Bronchial epithelial cell (primary cell): ENCODE results near the gene AGMO. TPM values are rescaled to one million over a fixed set of nuclear protein-coding genes. Genes with fewer than 3 reads are reported as not detected.

Source experiments
- DNase-seq: peaks from one replicate; pipeline ENCODE4 v3.0.0-alpha.2; 2010; ENCODE audit warnings: low read depth
- FAIRE-seq: peaks from 2 replicates; lab custom pipeline; 2011; peaks lifted over from hg19 to GRCh38; lab: Jason Lieb, UNC
- H3K27me3 ChIP-seq: 2 replicates; pipeline ENCODE4 v1.5.1; 2011; ENCODE audit warnings: low read length; ENCODE audit not compliant: control insufficient read depth, insufficient read depth
- H3K36me3 ChIP-seq: 2 replicates; pipeline ENCODE4 v1.5.1; 2011; ENCODE audit warnings: low read length; ENCODE audit not compliant: control insufficient read depth, insufficient read depth
- H3K4me3 ChIP-seq: 2 replicates; pipeline ENCODE4 v1.5.1; 2011; ENCODE audit warnings: mild to moderate bottlenecking, low read depth, low read length, control low read depth
- total RNA-seq: library from RNA; depleted of rRNA; stranded (reverse); fragments of >200 nt; gene quantifications from 2 replicates; pipeline ENCODE4 v1.2.1, GENCODE V29; 2014
- TF ChIP-seq, protein P1 (sequence below): IDR thresholded peaks from 2 replicates; pipeline ENCODE4 v1.5.1; 2011; ENCODE audit warnings: mild to moderate bottlenecking, moderate library complexity, low read length, control low read depth, inconsistent platforms; ENCODE audit not compliant: insufficient read depth, severe bottlenecking

Gene AGMO
- total RNA-seq, 1 donor from 2014 or later, result under 0.01 TPM

DNA sequence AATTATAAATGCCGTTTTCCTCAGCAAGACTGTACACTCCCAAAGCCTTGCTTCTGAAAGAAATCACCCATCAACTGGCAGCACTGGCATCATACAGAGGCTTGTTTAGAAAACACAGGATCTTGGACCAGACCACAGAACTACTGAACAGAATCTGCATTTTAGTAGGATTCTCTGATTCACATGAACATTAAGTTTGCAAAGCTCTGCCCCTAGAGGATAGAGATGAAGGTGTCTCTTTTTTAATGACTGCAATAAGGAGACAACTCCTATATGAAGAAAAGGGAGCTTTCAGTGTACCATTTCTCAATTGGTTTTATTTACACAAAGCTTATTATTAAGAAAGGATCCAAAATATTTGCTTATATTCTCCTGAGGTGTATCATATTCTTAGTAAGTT lies 172.7 kb downstream of the AGMO start:
- no peaks in the 10 kb centered on the region for H3K36me3 ChIP-seq
- H3K27me3 ChIP-seq, result no peaks in the 10 kb centered on the region
- TF ChIP-seq, protein P1, sequence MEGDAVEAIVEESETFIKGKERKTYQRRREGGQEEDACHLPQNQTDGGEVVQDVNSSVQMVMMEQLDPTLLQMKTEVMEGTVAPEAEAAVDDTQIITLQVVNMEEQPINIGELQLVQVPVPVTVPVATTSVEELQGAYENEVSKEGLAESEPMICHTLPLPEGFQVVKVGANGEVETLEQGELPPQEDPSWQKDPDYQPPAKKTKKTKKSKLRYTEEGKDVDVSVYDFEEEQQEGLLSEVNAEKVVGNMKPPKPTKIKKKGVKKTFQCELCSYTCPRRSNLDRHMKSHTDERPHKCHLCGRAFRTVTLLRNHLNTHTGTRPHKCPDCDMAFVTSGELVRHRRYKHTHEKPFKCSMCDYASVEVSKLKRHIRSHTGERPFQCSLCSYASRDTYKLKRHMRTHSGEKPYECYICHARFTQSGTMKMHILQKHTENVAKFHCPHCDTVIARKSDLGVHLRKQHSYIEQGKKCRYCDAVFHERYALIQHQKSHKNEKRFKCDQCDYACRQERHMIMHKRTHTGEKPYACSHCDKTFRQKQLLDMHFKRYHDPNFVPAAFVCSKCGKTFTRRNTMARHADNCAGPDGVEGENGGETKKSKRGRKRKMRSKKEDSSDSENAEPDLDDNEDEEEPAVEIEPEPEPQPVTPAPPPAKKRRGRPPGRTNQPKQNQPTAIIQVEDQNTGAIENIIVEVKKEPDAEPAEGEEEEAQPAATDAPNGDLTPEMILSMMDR, result no peak
- DNase-seq (peak; percentile 6), FAIRE-seq (no peak)
- no peak overlapping the region for H3K4me3 ChIP-seq

DNA sequence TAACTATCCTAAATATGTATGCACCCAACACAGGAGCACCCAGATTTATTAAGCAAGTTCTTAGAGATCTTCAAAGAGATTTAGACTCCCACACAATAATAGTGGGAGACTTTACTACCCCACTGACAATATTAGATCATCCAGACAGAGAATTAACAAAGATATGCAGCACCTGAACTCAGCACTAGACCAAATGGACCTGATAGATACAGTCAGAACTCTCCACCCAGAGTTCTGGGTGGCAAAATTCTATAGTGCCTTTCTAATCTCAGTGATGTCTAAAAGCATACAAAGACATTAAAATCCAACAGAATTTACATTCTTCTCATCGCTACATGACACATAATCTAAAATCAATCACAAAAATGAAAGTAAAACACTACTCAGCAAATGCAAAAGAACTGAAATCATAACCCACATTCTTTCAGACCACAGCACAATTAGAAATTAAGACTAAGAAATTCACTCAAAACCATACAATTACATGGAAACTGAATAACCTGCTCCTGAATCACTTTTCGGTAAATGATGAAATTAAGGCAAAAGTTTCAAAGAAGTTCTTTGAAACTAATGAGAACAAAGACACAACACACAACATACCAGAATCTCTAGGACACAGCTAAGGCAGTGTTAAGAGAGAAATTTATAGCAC lies 183.2 kb downstream of the AGMO start:
- Histone ChIP-seq H3K4me3 (no peak overlapping the region), H3K27me3 (no peaks in the 10 kb centered on the region), H3K36me3 (no peaks in the 10 kb centered on the region)
- TF ChIP-seq, protein P1, result no peak
- no peak for DNase-seq
- FAIRE-seq, result no peak

DNA sequence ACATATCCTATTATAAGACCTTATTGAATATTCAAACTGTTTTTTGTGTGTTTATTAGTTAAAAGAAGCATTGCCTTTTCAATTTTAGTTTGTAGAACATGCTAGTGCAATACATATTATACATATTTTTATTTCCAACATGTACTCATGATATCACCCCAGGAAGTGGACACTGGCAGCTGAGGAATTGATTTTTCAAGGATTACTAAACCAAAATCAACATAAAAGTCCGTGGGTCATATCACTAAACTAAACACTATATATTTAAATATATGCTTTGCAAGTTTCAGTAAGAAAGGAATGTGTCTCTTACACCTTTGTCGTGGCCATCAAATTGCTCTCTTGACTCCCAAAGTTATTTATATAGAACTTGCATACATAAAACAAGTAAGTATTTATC lies 185.2 kb downstream of the AGMO start:
- DNase-seq, result no peak
- Histone ChIP-seq H3K27me3 (no peaks in the 10 kb centered on the region), H3K4me3 (no peak overlapping the region), H3K36me3 (no peaks in the 10 kb centered on the region)
- no peak for FAIRE-seq
- TF ChIP-seq, protein P1, result no peak

DNA sequence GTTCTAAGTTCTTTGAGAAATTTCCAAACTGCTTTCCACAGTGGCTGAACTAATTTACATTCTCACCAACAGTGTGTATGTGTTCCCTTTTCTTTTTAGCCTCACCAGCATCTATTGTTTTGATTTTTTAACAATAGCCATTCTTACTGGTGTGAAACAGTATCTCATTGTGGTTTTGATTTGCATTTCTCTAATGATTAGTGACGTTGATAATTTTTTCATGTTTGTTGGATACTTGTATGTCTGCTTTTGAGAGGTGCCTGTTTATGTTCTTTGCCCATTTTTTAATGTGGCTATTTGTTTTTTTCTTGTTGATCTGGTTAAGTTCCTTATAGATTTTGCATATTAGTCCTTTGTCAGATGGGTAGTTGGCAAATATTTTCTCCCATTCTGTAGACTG lies 191.4 kb downstream of the AGMO start:
- FAIRE-seq, result no peak
- TF ChIP-seq, protein P1, result no peak

DNA sequence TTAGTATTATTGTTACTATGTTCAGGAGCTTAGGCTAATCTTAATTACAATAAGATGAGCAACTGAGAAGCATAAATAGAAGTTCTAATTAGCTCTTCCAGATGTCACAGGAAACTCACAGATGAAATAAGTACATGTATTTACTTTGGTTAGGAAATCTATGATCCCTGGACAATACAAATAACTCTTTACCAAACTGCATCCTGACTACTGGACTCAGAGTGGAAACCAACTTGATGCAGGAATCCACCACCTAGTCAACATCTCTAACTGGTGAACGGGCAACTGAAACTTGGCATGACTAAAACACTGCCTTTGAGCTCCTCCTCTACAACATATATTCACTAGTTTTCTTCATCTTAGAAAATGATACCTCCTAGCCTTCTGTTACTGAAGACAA lies 193.2 kb downstream of the AGMO start:
- no peak overlapping the region for H3K4me3 ChIP-seq
- DNase-seq (no peak), FAIRE-seq (no peak)
- TF ChIP-seq, protein P1, result no peak
- H3K36me3 ChIP-seq, result no peaks in the 10 kb centered on the region
- H3K27me3 ChIP-seq, result no peaks in the 10 kb centered on the region

More for the DNA sequence above, 191.4 kb downstream of the AGMO start:
- DNase-seq, result no peak
- Histone ChIP-seq H3K4me3 (no peak overlapping the region), H3K36me3 (no peaks in the 10 kb centered on the region), H3K27me3 (no peaks in the 10 kb centered on the region)

DNA sequence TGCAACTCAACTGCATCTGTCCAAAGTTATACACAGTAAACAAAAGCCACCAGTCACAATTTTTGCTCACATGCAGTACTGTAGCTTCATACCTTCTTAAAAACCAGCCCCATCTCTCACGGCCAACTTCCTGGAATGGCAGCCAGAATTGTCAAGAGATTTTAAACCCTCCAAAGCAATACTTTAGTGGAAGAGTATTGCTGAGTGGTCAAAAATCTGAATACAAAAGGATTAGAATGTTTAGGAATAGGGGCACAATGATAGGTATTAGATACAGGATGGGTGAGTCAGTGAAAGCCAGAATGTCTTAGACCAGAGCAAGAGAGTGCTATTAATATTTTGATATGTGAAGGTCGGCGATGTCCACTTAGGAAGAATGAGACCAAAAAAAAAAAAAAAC lies 193.9 kb downstream of the AGMO start:
- Histone ChIP-seq H3K4me3 (no peak overlapping the region), H3K36me3 (no peaks in the 10 kb centered on the region), H3K27me3 (no peaks in the 10 kb centered on the region)
- DNase-seq (no peak), FAIRE-seq (peak; percentile 18)
- TF ChIP-seq, protein P1, result no peak
